ENCODE data around the gene PAFAH1B2. TPM values are rescaled to one million over a fixed set of nuclear protein-coding genes. Genes with fewer than 3 reads are reported as not detected.
"Not testable (repeated sequence)": the region's sequence is repeated elsewhere in the genome, so short reads cannot be mapped to it uniquely, and the experiment has no call there.

PAFAH1B2 gene, protein sequence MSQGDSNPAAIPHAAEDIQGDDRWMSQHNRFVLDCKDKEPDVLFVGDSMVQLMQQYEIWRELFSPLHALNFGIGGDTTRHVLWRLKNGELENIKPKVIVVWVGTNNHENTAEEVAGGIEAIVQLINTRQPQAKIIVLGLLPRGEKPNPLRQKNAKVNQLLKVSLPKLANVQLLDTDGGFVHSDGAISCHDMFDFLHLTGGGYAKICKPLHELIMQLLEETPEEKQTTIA
- total RNA-seq (2014; rRNA removed; shearing (Covaris generic); ENCODE audit: low replicate concordance) = 74.9 and 82.8 TPM in 2 replicates

DNA sequence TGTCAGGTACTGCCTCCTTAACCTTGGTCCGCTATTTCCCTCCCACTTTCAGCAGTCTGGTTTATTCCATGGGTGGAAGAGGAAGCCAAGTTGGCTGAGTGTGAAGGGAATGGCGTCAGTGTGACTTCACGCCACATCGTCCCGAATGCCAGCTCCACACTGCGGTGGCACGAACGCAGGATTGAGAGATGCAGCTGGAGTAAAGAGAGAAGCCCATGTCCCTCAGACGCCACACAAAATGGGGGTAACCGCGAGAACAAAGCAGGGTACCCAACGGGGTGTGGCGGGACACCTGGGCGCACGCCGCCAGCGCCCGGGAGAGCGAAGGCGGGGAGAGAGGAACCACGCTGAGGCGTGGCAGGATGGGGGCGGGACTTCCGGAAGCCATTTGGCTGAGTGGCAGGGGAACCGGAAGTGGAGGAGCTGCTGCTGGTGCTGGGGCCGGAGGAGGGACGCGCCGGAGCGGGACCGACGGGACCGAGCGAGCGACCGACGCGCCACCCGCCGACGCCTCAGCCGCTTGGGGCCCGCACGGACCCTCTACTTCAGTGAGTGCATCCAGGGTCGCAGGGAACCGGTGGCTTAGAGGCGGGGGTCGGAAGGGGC, at the start of gene PAFAH1B2:
Gene PAFAH1B2 (plus strand): TSS at position 417 of the 606 bp plus-strand sequence. CDS start 8,161 bp downstream, outside the sequence.
- in situ Hi-C loops (cut with HindIII; ENCODE audit: low pct_unique_long_range_greater_than_20kb, low sequenced_read_pairs) = no loop called here
- DNase-seq (ENCODE audit: low read depth) = peak; percentile 87

DNA sequence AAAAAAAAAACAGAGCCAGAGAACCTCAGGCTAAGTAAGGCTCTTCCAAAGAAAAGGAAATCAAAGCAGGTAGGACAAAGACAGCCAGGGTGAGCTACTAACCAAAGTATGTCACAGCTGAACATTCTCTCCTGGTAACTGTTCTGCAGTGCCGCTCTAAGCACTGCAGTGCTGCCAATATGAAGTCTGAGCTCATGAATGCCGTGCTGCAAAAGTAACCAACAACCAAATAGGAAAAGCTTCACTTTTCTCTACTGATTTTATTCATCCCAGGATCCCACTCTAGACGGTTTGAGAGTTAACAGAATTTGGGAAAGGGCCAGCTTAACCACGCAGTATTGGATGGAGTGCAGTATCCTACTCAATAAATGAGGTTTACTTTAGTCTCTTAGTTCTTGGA, 49.3 kb upstream of the PAFAH1B2 start:
- in situ Hi-C loops (cut with HindIII; ENCODE audit: low pct_unique_long_range_greater_than_20kb, low sequenced_read_pairs) = no loop called here
- DNase-seq (ENCODE audit: low read depth) = no peak

DNA sequence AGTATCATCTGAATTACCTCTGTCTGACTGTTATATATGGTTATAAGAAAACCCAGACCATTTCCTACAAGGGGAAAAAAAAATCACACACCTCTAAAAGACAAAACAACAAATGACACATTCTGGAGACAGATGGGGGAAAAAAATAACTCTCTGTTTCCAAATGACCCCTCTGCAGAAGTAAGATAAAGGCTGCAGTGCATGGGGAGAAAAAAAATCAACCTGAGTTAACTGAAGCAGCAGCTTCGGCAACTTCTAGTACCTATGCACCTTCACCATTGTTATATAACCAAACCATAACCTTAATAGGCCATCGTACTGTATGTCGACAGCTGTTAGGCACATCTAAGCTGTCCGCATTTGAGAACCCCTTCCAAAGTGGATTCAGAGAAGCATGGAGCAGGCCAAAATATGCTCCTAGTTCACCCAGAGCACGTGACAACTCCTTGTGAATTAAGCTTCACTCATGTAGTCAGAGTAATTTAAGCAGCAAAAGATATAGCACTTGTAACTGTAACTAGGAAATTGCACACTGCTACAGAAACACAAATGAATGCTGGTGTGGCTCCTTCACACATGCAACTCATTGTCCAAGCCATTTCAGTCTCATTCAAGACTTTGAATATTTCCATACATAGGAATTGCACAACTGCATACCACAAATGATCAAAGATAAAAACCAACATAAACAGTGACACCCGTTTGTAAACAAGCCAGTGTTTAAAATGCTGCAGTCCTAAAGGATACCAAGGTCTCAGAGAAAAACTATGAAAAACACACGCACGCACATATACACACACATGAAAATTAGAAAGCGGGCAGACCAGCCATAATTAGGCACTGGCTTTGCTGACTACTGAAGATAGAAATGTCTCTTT, 48.6 kb upstream of the PAFAH1B2 start:
- DNase-seq (ENCODE audit: low read depth) = no peak
- in situ Hi-C loops (cut with HindIII; ENCODE audit: low pct_unique_long_range_greater_than_20kb, low sequenced_read_pairs) = no loop called here

DNA sequence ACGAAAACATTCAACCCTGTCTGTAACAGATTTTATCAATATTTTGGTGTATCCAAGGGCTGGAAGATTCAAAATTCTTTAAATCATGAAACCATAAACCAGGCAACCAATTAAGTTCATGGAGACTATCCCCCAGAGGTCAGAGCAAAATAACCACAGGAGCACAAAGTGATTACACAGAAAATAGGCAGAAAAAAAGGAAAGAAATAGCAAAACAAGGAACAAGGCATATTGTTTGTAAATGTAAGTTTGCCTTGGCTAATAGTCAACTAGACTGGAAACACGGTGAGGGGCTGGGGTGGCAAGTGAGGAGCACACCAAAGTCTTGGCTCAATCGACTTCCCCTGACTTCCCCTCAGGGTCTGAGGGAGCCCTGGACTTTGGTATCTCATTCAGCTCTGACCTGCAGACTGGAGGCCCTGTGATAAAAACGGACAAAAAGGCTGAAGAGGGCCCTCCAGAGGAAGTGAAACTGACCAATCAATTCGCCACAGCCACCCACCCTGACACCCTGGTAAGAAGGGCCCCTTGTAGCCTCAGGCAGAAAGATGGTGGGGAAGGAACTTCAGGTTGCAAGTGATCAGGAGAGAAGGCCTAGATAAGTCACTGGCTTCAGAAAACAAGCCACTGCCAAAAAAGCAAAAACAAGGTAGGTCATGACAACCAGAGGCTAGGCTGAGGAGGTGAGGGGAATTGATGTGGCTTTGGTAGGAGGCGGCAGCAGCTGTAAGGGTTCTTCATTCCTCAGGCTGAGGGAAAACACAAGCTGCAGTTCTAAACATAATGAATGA, 47.7 kb upstream of the PAFAH1B2 start:
- DNase-seq (ENCODE audit: low read depth) = peak; percentile 41
- in situ Hi-C loops (cut with HindIII; ENCODE audit: low pct_unique_long_range_greater_than_20kb, low sequenced_read_pairs) = no loop called here

DNA sequence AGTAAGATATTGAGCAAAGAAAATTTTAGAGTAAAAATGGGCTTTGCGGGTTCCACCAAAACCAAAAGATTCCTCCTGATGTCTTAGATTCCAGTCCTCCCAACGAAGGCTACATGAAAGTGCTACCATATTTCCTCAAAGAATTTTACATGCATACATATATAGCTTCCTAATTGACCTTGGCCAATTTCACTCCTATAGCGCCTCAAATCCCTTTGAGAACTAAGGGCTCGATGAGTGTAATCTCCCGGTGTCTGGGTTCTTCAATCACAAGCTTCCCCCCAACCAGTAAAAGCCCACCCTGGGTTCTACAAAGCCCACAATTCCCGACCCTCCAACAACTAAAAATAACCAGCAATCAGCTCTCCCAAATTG, 47.1 kb upstream of the PAFAH1B2 start:
- in situ Hi-C loops (cut with HindIII; ENCODE audit: low pct_unique_long_range_greater_than_20kb, low sequenced_read_pairs) = no loop called here
- no peak for DNase-seq (ENCODE audit: low read depth)

DNA sequence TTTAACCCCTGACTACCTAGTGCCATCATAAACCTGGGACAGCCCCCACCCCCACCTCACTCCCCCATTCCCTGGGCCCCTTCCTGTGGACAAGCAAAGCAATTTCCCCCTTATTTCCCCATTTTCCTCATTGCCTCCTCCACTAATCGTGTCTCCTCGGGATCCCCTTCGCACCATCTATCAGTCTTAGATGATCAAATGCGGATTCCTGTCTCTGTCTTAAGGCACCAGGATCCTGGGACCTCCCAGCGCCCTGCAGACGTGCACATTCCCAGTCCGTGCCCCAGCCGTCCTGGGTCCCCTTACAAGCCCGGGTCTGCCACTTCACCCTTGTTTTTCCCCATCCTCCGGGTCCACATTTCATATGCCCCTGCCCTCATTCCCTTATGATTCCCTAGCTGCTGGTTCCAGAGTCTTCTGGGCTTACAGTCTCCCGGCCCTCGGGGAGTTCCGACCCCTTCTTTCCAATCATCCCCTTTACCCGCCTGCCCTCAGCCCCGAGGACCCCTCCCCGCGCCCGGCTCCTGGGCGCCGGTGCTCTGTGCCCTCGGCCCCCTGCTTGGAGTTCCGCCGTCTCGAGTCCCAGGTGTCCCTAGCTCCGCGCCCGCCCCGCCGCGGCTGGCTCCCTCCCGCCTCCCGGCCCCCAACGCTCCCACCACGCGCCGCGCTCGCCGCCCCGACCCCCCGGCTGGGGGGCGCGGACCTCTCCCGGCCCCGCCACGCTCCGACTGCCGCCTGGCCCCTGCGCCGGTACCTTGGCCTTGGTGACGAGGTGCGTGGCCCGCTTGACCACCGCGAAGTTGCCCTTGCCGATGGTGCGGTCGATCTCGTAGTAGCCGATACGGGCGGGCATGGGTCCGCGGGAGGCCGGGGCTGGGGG, 46.5 kb upstream of the PAFAH1B2 start:
- DNase-seq (ENCODE audit: low read depth) = no peak
- in situ Hi-C loops (cut with HindIII; ENCODE audit: low pct_unique_long_range_greater_than_20kb, low sequenced_read_pairs) = no loop called here

DNA sequence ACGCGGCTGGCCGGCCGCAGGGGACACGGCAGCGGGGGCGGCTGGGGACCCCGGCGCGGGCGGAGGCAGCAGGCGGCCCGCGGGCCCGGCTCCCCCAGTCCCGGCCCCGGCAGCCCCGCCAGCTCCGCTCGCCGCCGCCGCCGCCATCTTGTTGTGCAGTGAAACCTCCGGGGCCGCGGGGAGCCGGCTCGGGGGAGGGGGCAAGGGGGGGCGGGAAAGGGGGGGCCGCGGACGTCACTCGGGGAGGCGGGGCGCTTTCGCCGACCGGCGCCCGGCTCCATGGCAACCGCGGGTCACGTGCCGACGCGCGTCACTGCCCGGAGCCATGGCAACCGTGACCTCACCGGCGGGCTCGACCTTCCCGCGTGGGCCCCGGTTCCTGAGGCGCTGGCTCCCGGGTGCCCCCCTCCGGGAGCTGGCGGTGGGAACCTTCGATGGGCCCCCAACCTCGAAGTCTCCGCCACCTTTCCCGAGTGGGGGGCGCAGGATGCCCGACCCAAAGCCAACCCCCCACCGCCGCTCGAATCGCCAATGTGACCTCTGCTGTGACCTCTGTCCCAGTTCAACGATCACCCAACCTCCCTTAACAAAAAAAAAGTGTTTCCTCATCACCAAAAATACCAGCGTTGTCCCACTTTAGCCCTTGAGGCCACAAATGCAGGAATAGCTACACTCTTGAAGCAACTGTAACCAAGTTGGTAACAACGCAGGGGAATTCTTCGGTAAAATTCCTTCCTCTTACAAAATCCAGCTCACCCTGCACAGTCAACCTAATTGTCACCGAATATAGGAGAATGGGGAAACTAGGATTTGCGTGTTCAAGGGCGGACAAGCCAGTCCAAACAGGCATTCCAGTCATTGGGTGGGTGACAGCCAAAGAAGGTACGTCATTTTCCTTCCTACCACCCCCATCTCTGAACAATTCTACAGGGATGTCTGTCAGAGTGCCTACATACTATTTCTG, 45.5 kb upstream of the PAFAH1B2 start, which contains the start of gene SIK3:
Gene SIK3 (minus strand): TSS at position 160 of the 964 bp plus-strand sequence. CDS start 13 bp downstream, at position 147.
- in situ Hi-C loops (cut with HindIII; ENCODE audit: low pct_unique_long_range_greater_than_20kb, low sequenced_read_pairs) = no loop called here

DNA sequence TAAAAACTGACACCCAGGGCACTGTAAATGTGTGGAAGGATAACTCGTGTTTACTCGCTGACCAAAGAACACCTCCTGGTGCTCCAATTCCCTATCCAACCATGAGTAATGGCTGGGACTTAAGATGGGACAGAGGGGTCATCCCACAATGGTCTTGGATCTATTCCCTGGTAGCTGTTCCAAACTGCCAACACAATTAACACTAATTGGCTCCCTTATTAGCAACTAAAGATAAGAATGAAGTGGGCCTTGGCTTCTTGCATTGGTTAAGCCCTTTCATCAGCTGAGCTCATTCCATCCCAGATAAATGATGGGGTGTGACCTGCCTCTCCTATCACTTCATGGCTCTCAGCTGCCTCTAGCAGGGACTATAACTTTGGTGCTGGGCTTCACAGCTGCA, 44.4 kb upstream of the PAFAH1B2 start:
- in situ Hi-C loops (cut with HindIII; ENCODE audit: low pct_unique_long_range_greater_than_20kb, low sequenced_read_pairs) = no loop called here
- no peak for DNase-seq (ENCODE audit: low read depth)

More for the DNA sequence above, 45.5 kb upstream of the PAFAH1B2 start, which contains the start of gene SIK3:
- peak; percentile 78 for DNase-seq (ENCODE audit: low read depth)

DNA sequence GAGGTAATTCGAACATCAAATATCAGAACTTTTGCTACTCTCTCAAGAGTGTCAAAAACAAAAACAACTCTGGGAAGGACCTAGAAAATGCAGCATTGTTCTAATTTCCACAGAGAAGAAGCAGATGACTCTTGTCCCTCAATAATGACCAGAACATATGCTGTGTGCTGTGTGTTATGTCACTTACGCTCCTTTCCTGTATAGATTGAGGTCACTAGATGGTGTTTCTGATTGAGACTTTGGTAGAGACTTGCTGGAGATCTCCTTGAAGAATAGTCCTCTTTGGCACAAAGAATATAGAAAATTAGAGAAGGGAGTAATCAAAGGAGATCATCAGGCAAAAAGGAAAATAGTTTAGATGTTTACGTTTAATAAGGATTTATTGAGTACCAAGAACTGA, 43.5 kb upstream of the PAFAH1B2 start:
- in situ Hi-C loops (cut with HindIII; ENCODE audit: low pct_unique_long_range_greater_than_20kb, low sequenced_read_pairs) = no loop called here
- DNase-seq (ENCODE audit: low read depth) = no peak

DNA sequence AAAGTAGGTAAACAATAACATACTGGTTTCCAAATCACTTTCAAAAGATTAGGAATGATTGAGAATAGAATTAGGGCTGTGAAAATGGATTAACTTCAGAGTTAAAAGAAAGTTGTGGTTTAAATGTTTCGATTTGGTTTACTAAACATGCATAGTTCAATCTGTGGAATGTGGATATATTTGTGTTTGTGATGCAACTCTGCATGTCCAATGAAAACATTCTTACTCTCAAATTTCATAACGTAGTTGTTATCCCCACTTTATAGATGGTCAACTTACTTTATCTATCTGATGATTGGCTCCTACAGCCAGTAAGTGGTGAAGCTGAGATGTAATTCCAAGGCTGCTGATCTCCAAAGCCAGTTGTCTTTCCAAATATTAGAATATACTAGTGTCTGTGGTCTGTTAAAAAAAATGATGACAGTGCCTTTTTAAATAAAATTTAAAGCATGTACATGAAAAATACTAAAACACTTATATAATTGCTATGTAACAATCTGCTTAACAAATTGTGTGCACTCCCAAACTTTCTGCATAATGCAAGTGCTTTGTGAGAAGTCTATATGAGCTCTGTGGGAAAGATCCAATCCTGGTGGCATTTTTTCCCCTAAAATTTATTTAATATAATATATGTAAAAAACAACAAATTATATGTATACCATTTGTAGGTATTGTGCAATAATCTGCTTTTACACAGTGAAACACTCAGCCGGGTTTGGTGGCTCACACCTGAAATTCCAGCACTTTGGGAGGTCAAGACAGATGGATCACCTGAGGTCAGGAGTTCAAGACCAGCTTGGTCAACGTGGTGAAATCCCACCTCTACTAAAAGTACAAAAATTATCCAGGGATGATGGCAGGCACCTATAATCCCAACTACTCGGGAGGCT, 36.1 kb upstream of the PAFAH1B2 start:
- in situ Hi-C loops (cut with HindIII; ENCODE audit: low pct_unique_long_range_greater_than_20kb, low sequenced_read_pairs) = no loop called here

DNA sequence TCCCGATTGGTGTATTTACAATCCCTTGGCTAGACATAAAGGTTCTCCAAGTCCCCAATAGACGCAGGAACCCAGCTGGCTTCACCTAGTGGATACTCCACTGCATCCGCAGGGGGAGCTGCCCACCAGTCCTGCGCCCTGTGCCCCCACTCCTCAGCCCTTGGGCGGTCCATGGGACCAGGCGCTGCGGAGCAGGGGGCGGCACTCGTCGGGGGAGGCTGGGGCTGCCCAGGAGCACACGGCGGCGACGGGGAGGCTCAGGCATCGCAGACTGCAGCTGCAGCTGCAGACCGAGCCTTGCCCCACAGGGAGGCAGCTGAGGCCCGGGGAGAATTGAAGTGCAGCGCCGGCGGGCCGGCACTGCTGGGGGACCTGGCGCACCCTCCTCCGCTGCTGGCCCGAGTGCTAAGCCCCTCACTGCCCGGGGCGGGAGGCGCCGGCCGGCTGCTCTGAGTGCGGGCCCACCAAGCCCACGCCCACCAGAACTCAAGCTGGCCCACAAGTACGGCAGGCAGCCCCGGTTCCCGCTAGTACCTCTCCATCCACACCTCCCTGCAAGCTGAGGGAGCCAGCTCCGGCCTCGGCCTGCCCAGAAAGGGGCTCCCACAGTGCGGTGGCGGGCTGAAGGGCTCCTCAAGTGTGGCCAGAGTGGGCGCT, 33.7 kb upstream of the PAFAH1B2 start:
- in situ Hi-C loops (cut with HindIII; ENCODE audit: low pct_unique_long_range_greater_than_20kb, low sequenced_read_pairs) = no loop called here

More for the DNA sequence above, 36.1 kb upstream of the PAFAH1B2 start:
- DNase-seq (ENCODE audit: low read depth) = no peak

DNA sequence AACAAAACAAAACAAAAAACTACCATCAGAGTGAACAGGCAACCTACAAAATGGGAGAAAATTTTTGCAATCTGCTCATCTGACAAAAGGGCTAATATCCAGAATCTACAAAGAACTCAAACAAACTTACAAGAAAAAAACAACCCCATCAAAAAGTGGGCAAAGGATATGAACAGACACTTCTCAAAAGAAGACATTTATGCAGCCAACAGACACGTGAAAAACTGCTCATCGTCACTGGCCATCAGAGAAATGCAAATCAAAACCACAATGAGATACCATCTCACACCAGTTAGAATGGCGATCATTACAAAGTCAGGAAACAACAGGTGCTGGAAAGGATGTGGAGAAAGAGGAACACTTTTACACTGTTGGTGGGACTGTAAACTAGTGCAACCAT, 31.6 kb upstream of the PAFAH1B2 start:
- in situ Hi-C loops (cut with HindIII; ENCODE audit: low pct_unique_long_range_greater_than_20kb, low sequenced_read_pairs); DNase-seq (ENCODE audit: low read depth): not testable (repeated sequence)

More for the DNA sequence above, 33.7 kb upstream of the PAFAH1B2 start:
- no peak for DNase-seq (ENCODE audit: low read depth)

DNA sequence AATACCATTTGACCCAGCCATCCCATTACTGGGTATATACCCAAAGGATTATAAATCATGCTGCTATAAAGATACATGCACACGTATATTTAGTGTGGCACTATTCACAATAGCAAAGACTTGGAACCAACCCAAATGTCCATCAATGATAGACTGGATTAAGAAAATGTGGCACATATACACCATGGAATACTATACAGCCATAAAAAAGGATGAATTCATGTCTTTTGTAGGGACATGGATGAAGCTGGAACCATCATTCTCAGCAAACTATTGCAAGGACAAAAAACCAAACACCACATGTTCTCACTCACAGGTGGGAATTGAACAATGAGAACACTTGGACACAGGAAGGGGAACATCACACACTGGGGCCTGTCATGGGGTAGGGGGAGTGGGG, 31.1 kb upstream of the PAFAH1B2 start:
- DNase-seq (ENCODE audit: low read depth); in situ Hi-C loops (cut with HindIII; ENCODE audit: low pct_unique_long_range_greater_than_20kb, low sequenced_read_pairs): not testable (repeated sequence)

DNA sequence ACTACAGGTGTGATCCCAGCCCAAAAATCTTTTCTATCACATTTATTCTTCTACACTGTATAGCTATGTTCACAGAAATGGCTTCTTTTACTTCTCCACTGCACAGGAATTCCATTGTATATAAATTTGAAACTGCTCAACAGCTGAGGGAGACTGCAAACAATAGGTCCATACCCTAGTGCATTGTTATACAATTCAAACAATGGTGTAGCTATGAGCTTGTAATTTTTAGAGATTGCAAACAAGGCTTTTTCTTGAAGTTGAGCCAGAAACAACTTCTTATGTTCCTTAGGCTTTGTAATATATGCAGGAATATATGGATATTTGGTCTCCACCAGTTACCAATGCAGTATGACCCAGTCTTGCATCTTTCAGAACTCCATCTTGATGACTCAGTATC, 26.4 kb upstream of the PAFAH1B2 start:
- in situ Hi-C loops (cut with HindIII; ENCODE audit: low pct_unique_long_range_greater_than_20kb, low sequenced_read_pairs) = no loop called here
- no peak for DNase-seq (ENCODE audit: low read depth)

DNA sequence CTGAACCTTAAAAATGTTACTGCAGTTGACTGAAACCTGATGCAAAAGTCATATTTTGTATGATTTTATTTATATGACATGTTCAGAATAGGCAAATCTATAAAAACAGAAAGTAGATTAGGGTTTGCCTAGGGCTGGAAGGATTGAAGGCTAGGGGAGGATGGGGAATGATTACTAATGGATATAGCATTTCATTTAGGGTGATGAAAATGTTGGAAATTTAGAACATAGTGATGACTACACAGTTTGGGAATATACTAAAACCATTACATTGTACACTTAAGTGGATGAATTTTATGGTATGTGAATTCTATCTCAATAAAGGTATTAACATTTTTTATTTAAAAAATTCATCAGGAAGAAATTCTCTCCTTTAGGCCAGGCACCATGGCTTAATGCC, 22.9 kb upstream of the PAFAH1B2 start:
- DNase-seq (ENCODE audit: low read depth) = no peak
- in situ Hi-C loops (cut with HindIII; ENCODE audit: low pct_unique_long_range_greater_than_20kb, low sequenced_read_pairs) = no loop called here
